Activated naive CD4-positive, alpha-beta T cell treated with anti-CD3 and anti-CD28 coated beads for 36 hours (primary cell): ENCODE data around the gene GLS. TPM values are rescaled to one million over a fixed set of nuclear protein-coding genes. Genes with fewer than 3 reads are reported as not detected.

Experiments used
- CTCF ChIA-PET: fragments of 350-600 bp; sonication (Branson Sonifier 250); formaldehyde crosslinking; loops from one replicate; lab custom pipeline; 2021; ENCODE audit warnings: antibody characterized with exemption; lab: Charles Lee
- DNase-seq: peaks from one replicate; pipeline ENCODE4 v3.0.0-alpha.2; 2020
- H3K27ac Mint-ChIP-seq: one replicate; pipeline ENCODE4 v1.8.0; 2021; ENCODE audit warnings: mild to moderate bottlenecking, mixed read lengths
- H3K27me3 Mint-ChIP-seq: one replicate; pipeline ENCODE4 v1.8.0; 2021; ENCODE audit warnings: low read depth, mixed read lengths
- H3K36me3 Mint-ChIP-seq: one replicate; pipeline ENCODE4 v1.8.0; 2021; ENCODE audit warnings: low read depth, mixed read lengths
- H3K4me1 Mint-ChIP-seq: one replicate; pipeline ENCODE4 v1.8.0; 2021; ENCODE audit warnings: low read depth, mixed read lengths
- H3K4me3 Mint-ChIP-seq: one replicate; pipeline ENCODE4 v1.8.0; 2021; ENCODE audit warnings: mild to moderate bottlenecking, moderate library complexity, mixed read lengths
- H3K9me3 Mint-ChIP-seq: one replicate; pipeline ENCODE4 v1.8.0; 2021; ENCODE audit warnings: mixed read lengths
- intact Hi-C: fragments of 100-400 bp; cut with micrococcal nuclease; formaldehyde crosslinking; loops from one replicate; pipeline ENCODE4 v1.15.1; 2023
- total RNA-seq, 2 experiments: library from RNA; stranded (reverse); gene quantifications; one replicate each; pipeline ENCODE4 v1.2.3, GENCODE V29; 2021

Gene GLS
- total RNA-seq, 2 experiments from 2014 or later, result 248 to 255 TPM

- DNase-seq, result no peak
- Mint-ChIP-seq H3K4me3 (no peak overlapping the region), H3K27me3 (no peaks in the 10 kb centered on the region), H3K36me3 (peaks cover 92% of the 10 kb centered on the region), H3K9me3 (peaks cover 39% of the 10 kb centered on the region), H3K27ac (peak overlapping the region; percentile 37), H3K4me1 (peaks cover 82% of the 10 kb centered on the region)
- CTCF ChIA-PET, result interaction anchor here (0.6 to 1.6 kb wide), 2 partner anchors 12 to 332 kb away, joined by 3 to 4 read pairs; no protein-coding TSS in a partner anchor
- intact Hi-C loops, result loop anchor here (2.0 to 5.0 kb wide), 3 partner anchors 32 to 77 kb away; no protein-coding TSS in a partner anchor
Observed at GRCh38 chr2:190999949-191000665, 119.5 kb downstream of the GLS start.

GRCh38 chr2:191001032-191001431 lies 120.4 kb downstream of the GLS start:
- peaks cover 30% of the 10 kb centered on the region for H3K9me3 Mint-ChIP-seq
- H3K27ac Mint-ChIP-seq, result peak overlapping the region; percentile 76
- intact Hi-C loops, result loop anchor here (2.0 to 5.0 kb wide), 2 partner anchors 34 to 78 kb away; no protein-coding TSS in a partner anchor
- no peaks in the 10 kb centered on the region for H3K27me3 Mint-ChIP-seq
- H3K4me1 Mint-ChIP-seq, result peaks cover 74% of the 10 kb centered on the region
- CTCF ChIA-PET, result interaction anchor here (0.5 to 1.6 kb wide), 2 partner anchors 12 to 116 kb away, joined by 4 read pairs; no protein-coding TSS in a partner anchor
- no peak for DNase-seq
- peaks cover 92% of the 10 kb centered on the region for H3K36me3 Mint-ChIP-seq
- no peak overlapping the region for H3K4me3 Mint-ChIP-seq

GRCh38 chr2:191001624-191002023 lies 121.0 kb downstream of the GLS start:
- CTCF ChIA-PET, result no interaction called here
- Mint-ChIP-seq H3K4me3 (no peak overlapping the region), H3K9me3 (peaks cover 28% of the 10 kb centered on the region), H3K27me3 (no peaks in the 10 kb centered on the region), H3K4me1 (peaks cover 73% of the 10 kb centered on the region), H3K36me3 (peaks cover 92% of the 10 kb centered on the region), H3K27ac (peak overlapping the region; percentile 76)
- DNase-seq, result no peak
- intact Hi-C loops, result loop anchor here (2.0 to 5.0 kb wide), 2 partner anchors 34 to 79 kb away; no protein-coding TSS in a partner anchor

GRCh38 chr2:191003405-191004309 lies 123.0 kb downstream of the GLS start:
- Mint-ChIP-seq H3K27me3 (no peaks in the 10 kb centered on the region), H3K9me3 (peaks cover 21% of the 10 kb centered on the region), H3K4me3 (no peak overlapping the region), H3K36me3 (peaks cover 94% of the 10 kb centered on the region), H3K4me1 (peaks cover 76% of the 10 kb centered on the region), H3K27ac (peak overlapping the region; percentile 80)
- DNase-seq, result peak; percentile 49
- CTCF ChIA-PET, result interaction anchor here (0.6 kb wide), 1 partner anchor 34 kb away, joined by 3 read pairs; no protein-coding TSS in a partner anchor
- intact Hi-C loops, result loop anchor here (1.0 to 5.0 kb wide), 2 partner anchors 10 to 36 kb away; no protein-coding TSS in a partner anchor

- Mint-ChIP-seq H3K27me3 (no peaks in the 10 kb centered on the region), H3K4me3 (no peak overlapping the region), H3K27ac (no peak overlapping the region), H3K9me3 (peaks cover 21% of the 10 kb centered on the region), H3K36me3 (peaks cover 83% of the 10 kb centered on the region), H3K4me1 (peaks cover 76% of the 10 kb centered on the region)
- CTCF ChIA-PET, result no interaction called here
- intact Hi-C loops, result no loop called here
- no peak for DNase-seq
Observed at GRCh38 chr2:191006297-191006696, 125.7 kb downstream of the GLS start.

- peaks cover 21% of the 10 kb centered on the region for H3K9me3 Mint-ChIP-seq
- no peak for DNase-seq
- H3K4me3 Mint-ChIP-seq, result no peak overlapping the region
- intact Hi-C loops, result no loop called here
- H3K27me3 Mint-ChIP-seq, result no peaks in the 10 kb centered on the region
- peaks cover 71% of the 10 kb centered on the region for H3K4me1 Mint-ChIP-seq
- peaks cover 76% of the 10 kb centered on the region for H3K36me3 Mint-ChIP-seq
- CTCF ChIA-PET, result interaction anchor here (0.9 to 1.4 kb wide), 4 partner anchors 20 to 226 kb away, joined by 3 read pairs; no protein-coding TSS in a partner anchor
- peak overlapping the region; percentile 13 for H3K27ac Mint-ChIP-seq
Observed at GRCh38 chr2:191006997-191007783, 126.6 kb downstream of the GLS start.

- Mint-ChIP-seq H3K9me3 (peaks cover 19% of the 10 kb centered on the region), H3K4me3 (peak overlapping the region; percentile 22), H3K27me3 (no peaks in the 10 kb centered on the region), H3K4me1 (peaks cover 65% of the 10 kb centered on the region), H3K36me3 (peaks cover 66% of the 10 kb centered on the region), H3K27ac (peak overlapping the region; percentile 81)
- no peak for DNase-seq
- intact Hi-C loops, result no loop called here
- CTCF ChIA-PET, result interaction anchor here (1.3 to 1.4 kb wide), 2 partner anchors 21 to 227 kb away, joined by 3 read pairs; no protein-coding TSS in a partner anchor
Observed at GRCh38 chr2:191008286-191008685, 127.7 kb downstream of the GLS start.

DNA sequence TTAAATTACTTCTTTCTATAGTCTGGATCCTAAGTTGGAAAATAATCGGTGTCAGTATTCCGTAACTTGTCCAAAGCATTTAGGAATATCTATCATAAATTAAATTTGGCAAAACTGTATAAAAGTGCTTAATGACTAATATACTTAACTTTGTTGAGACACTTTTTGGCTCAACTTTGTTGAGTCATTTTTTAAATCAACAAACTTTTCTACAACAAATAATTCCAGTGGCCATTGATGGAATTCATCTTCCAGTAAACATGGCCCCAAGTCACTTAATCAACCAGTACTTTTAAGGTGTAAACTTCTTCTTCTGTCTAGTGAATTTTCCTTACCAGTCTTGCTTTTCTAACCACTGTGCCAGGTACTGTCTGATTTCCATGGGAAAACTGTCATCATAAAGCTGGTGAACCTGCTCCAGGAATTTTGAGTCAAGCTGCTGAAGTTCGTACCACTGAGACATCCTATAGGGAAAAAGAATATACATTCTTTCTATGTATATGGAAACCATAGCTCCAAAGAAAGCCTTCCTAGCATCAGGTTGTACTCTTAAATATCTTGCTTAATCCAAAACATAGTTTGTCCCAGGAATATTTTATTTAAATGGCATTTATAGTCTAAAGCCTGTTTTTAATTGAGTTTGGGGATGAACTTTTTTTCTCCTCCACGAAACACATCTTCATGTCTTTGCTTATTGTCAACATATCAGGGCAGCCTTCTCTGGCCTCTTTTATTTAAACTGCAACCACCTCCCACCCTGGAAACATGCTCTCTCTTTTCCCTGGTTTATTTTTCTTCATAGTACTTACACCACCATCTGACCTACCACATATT lies 129.1 kb downstream of the GLS start:
- Mint-ChIP-seq H3K27ac (peak overlapping the region; percentile 76), H3K27me3 (no peaks in the 10 kb centered on the region), H3K4me3 (no peak overlapping the region), H3K9me3 (peaks cover 6% of the 10 kb centered on the region), H3K36me3 (peaks cover 52% of the 10 kb centered on the region), H3K4me1 (peaks cover 50% of the 10 kb centered on the region)
- intact Hi-C loops, result no loop called here
- no peak for DNase-seq
- CTCF ChIA-PET, result no interaction called here

DNA sequence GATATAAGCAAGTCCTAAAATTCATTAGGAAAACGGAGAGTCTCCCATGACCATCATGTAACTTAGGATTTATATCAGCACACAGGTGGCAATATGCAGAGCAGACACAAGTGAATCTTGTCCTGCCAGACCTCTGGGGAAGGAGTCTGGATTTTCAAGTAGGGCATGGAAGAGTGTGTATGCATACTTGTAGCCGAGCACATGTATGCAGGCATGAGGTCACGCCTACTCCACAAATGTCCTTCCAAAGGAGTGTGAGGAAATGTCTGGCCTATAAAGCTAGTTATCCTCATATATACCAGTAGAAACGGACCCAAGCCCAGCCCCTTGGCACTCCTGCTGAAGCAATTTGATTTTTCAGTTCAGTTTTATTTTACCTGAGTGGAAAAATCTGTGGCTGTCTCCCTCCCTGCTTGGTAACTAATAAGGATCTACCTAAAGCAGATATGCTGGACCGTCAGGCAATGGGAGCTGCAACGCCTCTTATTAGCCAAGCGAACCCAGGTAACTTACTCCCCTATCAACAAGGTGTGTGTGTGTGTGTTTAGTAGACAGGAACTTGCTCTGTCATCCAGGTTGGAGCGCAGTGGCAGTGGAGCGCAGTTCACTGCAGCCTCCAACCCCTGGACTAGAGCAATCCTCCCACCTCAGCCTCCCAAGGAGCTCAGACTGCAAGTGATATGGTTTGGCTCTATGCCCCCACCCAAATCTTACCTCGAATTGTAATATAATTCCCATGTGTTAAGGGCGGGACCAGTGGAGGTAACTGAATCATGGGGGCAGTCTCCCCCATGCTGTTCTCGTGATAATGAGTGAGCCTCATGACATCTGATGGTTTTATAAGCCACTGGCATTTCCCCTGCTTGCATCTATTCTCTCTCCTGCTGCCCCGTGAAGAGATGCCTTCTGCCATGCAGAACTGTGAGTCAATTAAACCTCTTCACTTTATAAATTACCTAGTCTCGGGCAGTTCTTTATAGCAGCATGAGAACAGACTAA lies 130.6 kb downstream of the GLS start:
- Mint-ChIP-seq H3K36me3 (peaks cover 37% of the 10 kb centered on the region), H3K27me3 (no peaks in the 10 kb centered on the region), H3K4me1 (peaks cover 45% of the 10 kb centered on the region), H3K4me3 (no peak overlapping the region), H3K9me3 (peaks cover 5% of the 10 kb centered on the region), H3K27ac (no peak overlapping the region)
- DNase-seq, result peak; percentile 53
- CTCF ChIA-PET, result interaction anchor here (0.8 to 1.9 kb wide), 6 partner anchors 12 to 144 kb away, joined by 3 to 15 read pairs (median 4); partner anchors contain the start of gene STAT4
- intact Hi-C loops, result loop anchor here (1.0 kb wide), 1 partner anchor 9 kb away; no protein-coding TSS in a partner anchor

DNA sequence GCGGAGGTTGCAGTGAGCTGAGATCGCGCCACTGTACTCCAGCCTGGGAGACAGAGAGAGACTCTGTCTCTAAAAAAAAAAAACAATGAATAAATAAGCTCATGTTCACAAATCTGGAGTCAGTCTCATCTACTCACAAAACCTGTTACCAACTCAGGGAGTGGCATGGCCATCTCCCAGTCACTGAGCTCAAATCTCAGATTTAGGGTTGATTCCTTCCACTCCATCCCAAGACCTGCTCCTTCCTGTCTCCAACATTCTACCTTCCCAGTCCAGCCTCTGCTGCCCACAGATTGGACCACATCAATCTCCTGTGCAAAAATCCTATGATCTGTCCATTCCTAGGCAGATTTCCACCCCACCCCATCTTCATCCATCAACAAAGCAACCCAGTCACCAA lies 131.7 kb downstream of the GLS start:
- Mint-ChIP-seq H3K27me3 (no peaks in the 10 kb centered on the region), H3K27ac (no peak overlapping the region), H3K9me3 (peaks cover 8% of the 10 kb centered on the region), H3K4me3 (no peak overlapping the region), H3K36me3 (peaks cover 29% of the 10 kb centered on the region), H3K4me1 (peaks cover 41% of the 10 kb centered on the region)
- intact Hi-C loops, result no loop called here
- CTCF ChIA-PET, result interaction anchor here (0.6 to 1.9 kb wide), 11 partner anchors 9 to 143 kb away, joined by 3 to 15 read pairs (median 4); no protein-coding TSS in a partner anchor
- DNase-seq, result no peak
